NCI-H1048 (cell line): ENCODE results near the gene CCR9.
A peak's percentile ranks its signal among the peaks of the same experiment; 100 is the strongest.
"Not testable (repeated sequence)": the region's sequence is repeated elsewhere in the genome, so short reads cannot be mapped to it uniquely, and the experiment has no call there.

ENCODE experiments used
- DNase-seq: peaks from one replicate; lab custom pipeline; 2025; lab: John Stamatoyannopoulos, UW

The CCR9 gene

GRCh38 chr3:45885979-45886705 lies at the start of gene CCR9:
CCR9 (plus strand) TSS chr3:45886543; CDS start chr3:45894934, 8,391 bp downstream.
- no peak for DNase-seq

DNA sequence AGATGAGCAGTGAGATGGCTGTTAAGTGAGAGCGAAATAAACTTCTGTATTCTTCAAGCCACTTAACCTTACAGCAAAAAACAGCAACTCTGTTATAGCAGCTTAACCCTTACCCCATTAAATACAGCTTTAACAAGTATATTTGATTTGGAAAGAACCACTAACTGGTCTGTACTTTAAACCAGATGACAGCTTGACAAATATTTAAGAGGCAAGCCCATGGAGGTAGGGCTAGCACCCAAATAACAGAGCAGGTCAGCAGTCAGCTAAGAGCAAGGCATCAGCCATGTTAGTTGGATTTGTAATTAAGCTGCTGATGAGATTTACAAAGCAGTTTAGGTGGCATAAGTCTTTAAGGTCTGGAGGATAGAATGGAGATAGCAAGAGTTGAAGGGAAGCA lies 47.9 kb upstream of the CCR9 start:
- no peak for DNase-seq

DNA sequence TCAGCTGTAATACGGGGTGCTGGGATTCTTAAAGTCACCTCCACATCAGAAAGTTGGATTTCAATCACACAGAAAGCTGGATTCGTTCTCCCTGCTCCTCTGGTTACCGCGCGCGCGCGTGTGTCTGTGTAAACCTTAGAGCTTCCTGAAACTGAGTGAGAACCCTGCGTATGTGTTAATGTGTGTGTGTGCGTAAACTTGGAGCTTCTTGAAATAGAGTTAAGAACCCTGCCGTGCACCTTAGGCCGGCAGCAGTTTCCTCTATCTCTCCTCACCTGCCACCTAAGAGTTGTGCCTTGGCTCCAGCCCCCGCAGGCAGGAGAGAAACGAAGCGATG lies 45.0 kb upstream of the CCR9 start:
- no peak for DNase-seq

- DNase-seq: peak; percentile 89
These were observed 44.4 kb upstream of the CCR9 start, which contains the start of gene LZTFL1 for GRCh38 chr3:45841757-45842491. LZTFL1 (minus strand) TSS chr3:45842119; CDS start chr3:45841991, 128 bp downstream.

- DNase-seq: no peak
These were observed 43.3 kb upstream of the CCR9 start for GRCh38 chr3:45842851-45843625.

GRCh38 chr3:45844616-45845015 lies 41.7 kb upstream of the CCR9 start:
- no peak for DNase-seq

- DNase-seq: no peak
These were observed 38.0 kb upstream of the CCR9 start for GRCh38 chr3:45848392-45848791.

- no peak for DNase-seq
These were observed 33.5 kb upstream of the CCR9 start for GRCh38 chr3:45852828-45853227.

DNA sequence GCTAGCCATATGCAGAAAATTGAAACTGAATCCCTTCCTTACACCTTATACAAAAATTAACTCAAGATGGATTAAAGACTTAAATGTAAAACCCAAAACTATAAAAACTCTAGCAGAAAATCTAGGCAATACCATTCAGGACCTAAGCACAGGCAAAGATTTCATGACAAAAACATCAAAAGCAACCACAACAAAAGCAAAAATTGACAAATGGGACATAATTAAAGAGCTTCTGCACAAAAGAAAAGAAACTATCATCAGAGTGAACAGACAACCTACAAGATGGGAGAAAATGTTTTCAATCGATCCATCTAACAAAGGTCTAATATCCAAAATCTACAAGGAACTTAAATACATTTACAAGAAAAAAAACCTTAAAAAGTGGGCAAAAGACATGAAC lies 30.0 kb upstream of the CCR9 start:
- DNase-seq: not testable (repeated sequence)

DNA sequence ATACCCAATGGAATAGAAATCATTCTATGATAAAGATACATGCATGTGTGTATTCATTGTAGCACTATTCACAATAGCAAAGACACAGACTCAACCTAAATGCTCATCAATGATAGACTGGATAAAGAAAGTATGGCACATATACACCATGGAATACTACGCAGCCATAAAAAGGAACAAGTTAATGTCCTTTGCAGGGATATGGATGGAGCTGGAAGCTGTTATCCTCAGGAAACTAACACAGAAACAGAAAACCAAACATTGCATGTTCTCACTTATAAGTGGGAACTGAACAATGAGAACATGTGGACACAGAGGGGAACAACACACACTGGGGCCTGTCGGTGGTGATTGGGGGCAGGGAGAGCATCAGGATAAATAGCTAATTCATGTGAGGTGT lies 29.3 kb upstream of the CCR9 start:
- DNase-seq: not testable (repeated sequence)

GRCh38 chr3:45858809-45859543 lies 27.4 kb upstream of the CCR9 start:
- DNase-seq: no peak

GRCh38 chr3:45860481-45860880 lies 25.9 kb upstream of the CCR9 start:
- DNase-seq: no peak

GRCh38 chr3:45861043-45861719 lies 25.2 kb upstream of the CCR9 start:
- DNase-seq: no peak

GRCh38 chr3:45864760-45865519 lies 21.4 kb upstream of the CCR9 start:
- no peak for DNase-seq

GRCh38 chr3:45865563-45865962 lies 20.8 kb upstream of the CCR9 start:
- no peak for DNase-seq

DNA sequence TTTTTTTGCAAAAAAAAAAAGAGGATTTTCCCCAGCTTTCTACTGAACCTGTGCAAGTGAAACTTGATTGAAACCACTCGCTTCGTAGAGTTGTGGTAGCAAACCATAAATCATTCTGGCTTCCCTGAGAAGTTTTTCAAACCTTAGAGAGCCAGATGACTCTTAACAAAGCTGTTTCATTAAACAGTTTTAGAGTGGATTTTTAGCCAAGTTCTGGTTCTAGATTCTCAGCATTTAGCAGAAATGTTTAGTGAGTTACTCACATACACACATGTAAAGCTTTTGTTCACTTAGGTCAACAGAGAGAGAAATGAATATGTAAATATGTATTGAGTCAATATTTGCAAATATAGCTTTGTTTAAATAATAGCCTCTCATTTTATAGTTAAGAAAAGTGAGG lies 18.1 kb upstream of the CCR9 start:
- no peak for DNase-seq

DNA sequence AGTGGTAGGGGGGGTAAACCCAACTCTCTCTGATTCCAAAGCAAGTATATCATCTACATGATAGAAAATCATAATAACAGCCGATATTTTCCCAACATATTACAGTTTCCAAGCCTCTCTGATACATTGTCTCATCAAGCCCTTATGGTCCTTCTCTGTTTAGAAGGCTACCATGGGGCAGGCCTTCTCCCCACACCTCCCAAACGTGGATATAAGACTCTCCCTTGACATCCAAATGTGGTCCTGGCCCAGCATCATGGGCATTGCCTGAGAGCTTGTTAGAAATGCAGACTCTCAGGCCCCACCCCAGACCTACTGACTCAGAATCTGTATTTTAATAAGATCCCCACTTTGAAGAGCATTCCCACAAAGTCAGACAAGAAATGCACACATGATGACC lies 17.7 kb upstream of the CCR9 start:
- DNase-seq: no peak

- no peak for DNase-seq
These were observed 16.7 kb upstream of the CCR9 start for GRCh38 chr3:45869638-45870037.

GRCh38 chr3:45870099-45870498 lies 16.2 kb upstream of the CCR9 start:
- no peak for DNase-seq

DNA sequence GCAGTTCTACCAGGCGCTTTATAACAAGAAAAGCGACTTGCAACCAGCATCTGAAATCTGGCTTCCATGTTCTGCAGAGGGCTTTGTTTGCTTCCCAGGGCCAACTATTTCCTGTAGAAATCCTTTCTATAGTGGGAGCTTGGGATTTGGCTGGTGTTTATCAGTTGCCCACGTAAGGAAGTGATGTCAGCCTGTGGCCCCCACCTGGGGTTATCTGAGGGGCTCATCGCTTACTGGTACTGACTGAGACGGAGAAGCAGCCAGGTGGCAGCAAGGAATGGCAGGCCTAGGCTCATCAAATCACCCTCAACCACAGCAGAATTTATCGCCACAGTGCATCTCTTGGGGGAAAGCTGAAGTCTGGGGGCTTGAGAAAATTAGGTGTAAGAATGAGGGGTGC lies 14.6 kb upstream of the CCR9 start:
- no peak for DNase-seq

DNA sequence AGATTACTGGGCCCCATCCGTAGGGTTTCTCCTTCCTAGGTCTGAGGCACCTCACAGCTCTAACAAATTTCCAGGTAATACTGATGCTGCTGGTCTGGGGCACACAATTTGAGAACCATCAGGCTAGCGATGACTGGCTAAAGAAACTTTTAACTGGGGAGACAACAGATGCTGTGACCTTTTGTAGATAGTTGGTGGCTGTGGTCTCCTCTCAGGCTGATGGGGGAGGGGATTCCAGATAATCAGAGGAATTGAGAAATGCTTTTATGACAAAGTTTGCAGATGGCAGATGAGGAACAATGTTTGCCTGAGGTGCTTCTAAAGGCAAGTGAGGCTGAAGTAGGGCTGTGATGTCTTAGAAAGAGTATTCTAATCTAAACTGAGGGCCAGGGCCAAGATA lies 13.8 kb upstream of the CCR9 start:
- no peak for DNase-seq
